T-helper 17 cell (primary cell): Measurements from ENCODE around the gene RBBP6. TPM values are rescaled to one million over a fixed set of nuclear protein-coding genes. Genes with fewer than 3 reads are reported as not detected.
A peak's percentile ranks its signal among the peaks of the same experiment; 100 is the strongest.
"Not testable (repeated sequence)": the region's sequence is repeated elsewhere in the genome, so short reads cannot be mapped to it uniquely, and the experiment has no call there.

Experiments used
- ATAC-seq: fragments of 150-1000 bp; cut with Tn5 transposase; 2 replicates; pipeline ENCODE4 v1.10.0; 2021; ENCODE audit warnings: mild to moderate bottlenecking, moderate library complexity
- DNase-seq, 3 donors: peaks; one replicate each; pipeline versions ENCODE4 v3.0.0 to v3.0.0-alpha.2; 2020 to 2021
- H3K9me3 ChIP-seq: one replicate; pipeline ENCODE4 v1.7.0; 2013; ENCODE audit warnings: low read length, mild to moderate bottlenecking; ENCODE audit not compliant: control insufficient read depth, poor library complexity, severe bottlenecking
- H3K27ac Mint-ChIP-seq: one replicate; pipeline ENCODE4 v1.8.0; 2022; ENCODE audit warnings: mild to moderate bottlenecking, moderate library complexity, mixed read lengths
- H3K27me3 Mint-ChIP-seq: one replicate; pipeline ENCODE4 v1.8.0; 2022; ENCODE audit warnings: mixed read lengths
- H3K36me3 Mint-ChIP-seq: one replicate; pipeline ENCODE4 v1.8.0; 2022; ENCODE audit warnings: low read depth, mixed read lengths
- H3K4me1 Mint-ChIP-seq: one replicate; pipeline ENCODE4 v1.8.0; 2022; ENCODE audit warnings: mild to moderate bottlenecking, mixed read lengths
- H3K4me3 Mint-ChIP-seq: one replicate; pipeline ENCODE4 v1.8.0; 2022; ENCODE audit warnings: mild to moderate bottlenecking, moderate library complexity, mixed read lengths
- total RNA-seq, 4 donors: library from RNA in 2 of 4; stranded (reverse) in 2 of 4; gene quantifications; one replicate each; pipeline ENCODE4 v1.2.3 and lab custom pipeline; 2022 to 2026

Gene RBBP6, protein sequence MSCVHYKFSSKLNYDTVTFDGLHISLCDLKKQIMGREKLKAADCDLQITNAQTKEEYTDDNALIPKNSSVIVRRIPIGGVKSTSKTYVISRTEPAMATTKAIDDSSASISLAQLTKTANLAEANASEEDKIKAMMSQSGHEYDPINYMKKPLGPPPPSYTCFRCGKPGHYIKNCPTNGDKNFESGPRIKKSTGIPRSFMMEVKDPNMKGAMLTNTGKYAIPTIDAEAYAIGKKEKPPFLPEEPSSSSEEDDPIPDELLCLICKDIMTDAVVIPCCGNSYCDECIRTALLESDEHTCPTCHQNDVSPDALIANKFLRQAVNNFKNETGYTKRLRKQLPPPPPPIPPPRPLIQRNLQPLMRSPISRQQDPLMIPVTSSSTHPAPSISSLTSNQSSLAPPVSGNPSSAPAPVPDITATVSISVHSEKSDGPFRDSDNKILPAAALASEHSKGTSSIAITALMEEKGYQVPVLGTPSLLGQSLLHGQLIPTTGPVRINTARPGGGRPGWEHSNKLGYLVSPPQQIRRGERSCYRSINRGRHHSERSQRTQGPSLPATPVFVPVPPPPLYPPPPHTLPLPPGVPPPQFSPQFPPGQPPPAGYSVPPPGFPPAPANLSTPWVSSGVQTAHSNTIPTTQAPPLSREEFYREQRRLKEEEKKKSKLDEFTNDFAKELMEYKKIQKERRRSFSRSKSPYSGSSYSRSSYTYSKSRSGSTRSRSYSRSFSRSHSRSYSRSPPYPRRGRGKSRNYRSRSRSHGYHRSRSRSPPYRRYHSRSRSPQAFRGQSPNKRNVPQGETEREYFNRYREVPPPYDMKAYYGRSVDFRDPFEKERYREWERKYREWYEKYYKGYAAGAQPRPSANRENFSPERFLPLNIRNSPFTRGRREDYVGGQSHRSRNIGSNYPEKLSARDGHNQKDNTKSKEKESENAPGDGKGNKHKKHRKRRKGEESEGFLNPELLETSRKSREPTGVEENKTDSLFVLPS (N-terminal part only)
- total RNA-seq (100 to 1,000 TPM; 122 to 153 TPM), total RNA-seq (lab: John Stamatoyannopoulos, UW) (155 to 222 reads per million in 2 donors)

DNA sequence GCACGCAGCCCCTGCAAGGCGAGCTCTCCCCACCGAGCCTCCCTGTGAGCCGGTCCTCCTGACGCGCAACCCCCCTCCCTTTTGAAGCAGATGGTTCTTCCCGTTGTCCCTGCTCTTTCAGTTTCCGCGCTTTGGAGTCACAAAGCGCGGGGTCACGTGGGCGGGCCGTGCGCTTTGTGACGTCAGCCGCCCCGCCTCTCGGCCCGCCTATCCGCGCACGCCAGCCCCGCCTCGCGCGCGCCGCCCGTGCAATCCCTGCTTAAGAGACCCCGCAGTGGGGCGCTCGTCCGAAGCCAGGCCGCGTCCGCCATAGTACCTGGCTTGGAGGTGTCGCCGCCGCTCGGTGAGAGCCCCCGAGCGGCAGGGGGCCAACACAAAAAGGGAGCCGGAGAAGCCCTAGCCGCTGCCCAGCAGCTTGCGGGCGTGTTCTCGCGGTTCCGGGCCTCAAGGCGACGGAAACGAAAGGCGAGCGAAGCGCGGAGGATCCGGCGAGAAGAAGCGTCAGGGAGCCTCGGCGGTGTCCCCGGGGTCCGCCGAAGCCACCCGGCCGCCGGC is at the start of gene RBBP6:
TSS of gene RBBP6 (plus strand) at position 272 of the 555 bp plus-strand sequence. CDS start 1,061 bp downstream, outside the sequence.
- H3K27me3 Mint-ChIP-seq, result no peaks in the 10 kb centered on the region
- no peaks in the 10 kb centered on the region for H3K9me3 ChIP-seq
- H3K27ac Mint-ChIP-seq, result peak within 1 kb of the TSS; percentile 98
- H3K4me1 Mint-ChIP-seq, result peaks cover 26% of the 10 kb centered on the region
- peak within 1 kb of the TSS; percentile 99 for H3K4me3 Mint-ChIP-seq
- DNase-seq (peak; percentile 88 to 92 (median 92)), ATAC-seq (peak; percentile 92)
- H3K36me3 Mint-ChIP-seq, result peaks cover 4% of the 10 kb centered on the region

DNA sequence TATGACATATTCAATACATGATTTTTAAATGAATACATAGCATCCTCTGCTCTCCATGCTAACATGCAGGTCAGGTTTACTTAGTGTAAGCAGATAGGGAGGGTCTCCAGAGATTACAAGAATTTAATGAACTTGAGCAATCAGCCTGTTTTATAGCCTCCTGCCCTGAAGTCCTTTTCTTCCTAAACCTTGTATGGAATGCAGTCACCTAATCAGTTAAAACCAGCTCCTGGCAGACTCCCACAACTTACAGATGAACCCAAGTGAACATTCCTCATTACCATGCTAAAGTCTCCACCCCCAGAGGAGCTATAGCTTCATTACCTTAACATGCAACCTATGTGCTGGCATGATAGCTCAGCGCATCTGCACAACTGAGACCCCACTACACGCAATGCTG is 48.5 kb upstream of the RBBP6 start:
- H3K9me3 ChIP-seq, result no peaks in the 10 kb centered on the region
- ATAC-seq (no peak), DNase-seq (no peak)
- Mint-ChIP-seq H3K4me1 (peaks cover 6% of the 10 kb centered on the region), H3K27ac (no peak overlapping the region), H3K4me3 (no peak overlapping the region), H3K27me3 (peaks cover 31% of the 10 kb centered on the region), H3K36me3 (peaks cover 2% of the 10 kb centered on the region)

DNA sequence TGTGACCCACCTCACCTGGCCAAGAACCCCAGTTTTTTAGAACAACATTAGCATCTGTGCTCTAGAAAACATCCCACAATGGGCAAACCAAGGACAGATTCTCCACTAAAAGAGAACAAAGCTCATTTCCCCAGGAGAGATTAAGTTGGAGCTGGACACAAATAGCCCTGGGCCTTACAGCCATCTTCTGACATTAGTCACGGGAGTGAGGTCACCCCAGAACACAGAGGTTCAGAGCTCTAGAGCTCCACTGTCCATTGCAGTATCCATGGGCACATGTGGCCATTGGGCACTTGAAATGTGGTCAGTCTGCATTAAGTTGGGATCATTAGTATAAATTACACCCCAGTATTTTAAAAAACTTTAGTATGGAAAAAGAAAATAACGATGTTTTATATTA is 47.6 kb upstream of the RBBP6 start:
- Mint-ChIP-seq H3K4me1 (peaks cover 6% of the 10 kb centered on the region), H3K27ac (no peak overlapping the region), H3K4me3 (no peak overlapping the region), H3K36me3 (peaks cover 2% of the 10 kb centered on the region), H3K27me3 (peaks cover 31% of the 10 kb centered on the region)
- DNase-seq, result no peak
- no peaks in the 10 kb centered on the region for H3K9me3 ChIP-seq
- ATAC-seq, result no peak

DNA sequence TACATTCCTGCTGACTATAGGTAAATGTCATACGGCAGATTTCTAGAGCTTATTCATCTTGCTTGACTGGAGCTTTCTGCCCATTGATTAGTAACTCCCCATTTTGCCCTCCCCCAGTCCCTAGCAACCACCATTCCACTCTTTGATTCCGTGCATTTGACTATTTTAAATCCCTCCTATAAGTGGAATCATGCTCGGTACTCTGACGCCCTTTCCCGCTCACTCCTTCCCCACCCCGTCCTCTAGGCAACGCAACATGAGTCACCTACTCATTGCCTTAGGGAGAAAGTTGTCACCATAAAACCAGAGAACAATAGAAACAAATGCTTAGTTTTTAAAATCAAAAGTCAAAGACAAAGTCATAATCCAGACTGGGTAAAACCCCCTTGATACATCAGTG is 45.5 kb upstream of the RBBP6 start:
- DNase-seq (no peak), ATAC-seq (no peak)
- H3K27me3 Mint-ChIP-seq, result peaks cover 31% of the 10 kb centered on the region
- H3K27ac Mint-ChIP-seq, result no peak overlapping the region
- peaks cover 6% of the 10 kb centered on the region for H3K4me1 Mint-ChIP-seq
- no peaks in the 10 kb centered on the region for H3K9me3 ChIP-seq
- H3K4me3 Mint-ChIP-seq, result no peak overlapping the region
- peaks cover 2% of the 10 kb centered on the region for H3K36me3 Mint-ChIP-seq

DNA sequence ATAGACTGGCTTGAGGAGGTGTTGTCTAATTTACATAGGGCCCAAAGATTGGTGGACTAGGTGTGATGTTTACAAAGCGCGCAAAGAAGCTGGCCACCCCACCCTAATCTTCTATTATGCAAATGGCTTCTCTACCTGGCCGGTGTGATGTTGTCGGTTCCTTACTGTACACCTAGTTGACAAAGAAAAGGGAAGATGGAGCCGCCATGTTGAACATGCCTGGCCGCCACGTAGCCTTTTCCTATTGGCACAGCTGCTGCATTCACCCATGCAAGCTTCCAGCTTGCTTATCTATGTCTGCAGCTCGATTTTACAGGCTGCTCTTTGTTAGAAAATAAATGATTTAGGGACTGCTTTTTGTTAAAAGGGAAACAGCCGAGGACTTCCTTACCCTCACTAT is 44.2 kb upstream of the RBBP6 start:
- peaks cover 26% of the 10 kb centered on the region for H3K27me3 Mint-ChIP-seq
- H3K27ac Mint-ChIP-seq, DNase-seq, H3K9me3 ChIP-seq, ATAC-seq, H3K4me3 Mint-ChIP-seq, H3K4me1 Mint-ChIP-seq, H3K36me3 Mint-ChIP-seq: not testable (repeated sequence)

DNA sequence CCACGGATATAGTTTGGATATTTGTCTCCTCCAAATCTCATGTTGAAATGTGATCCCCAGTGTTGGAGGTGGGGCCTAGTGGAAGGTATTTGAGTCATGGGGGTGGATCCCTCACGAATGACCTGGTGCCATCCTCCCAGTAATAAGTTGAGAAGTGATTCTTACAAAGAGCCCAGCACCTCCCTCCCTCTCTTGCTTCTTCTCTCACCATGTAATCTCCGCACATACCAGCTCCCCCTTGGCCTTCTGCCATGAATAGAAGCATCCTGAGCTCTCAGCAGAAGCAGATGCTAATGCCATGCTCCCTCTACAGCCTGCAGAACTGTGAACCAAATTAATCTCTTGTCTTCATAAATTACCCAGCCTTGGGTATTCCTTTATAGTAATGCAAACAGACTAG is 41.9 kb upstream of the RBBP6 start:
- Mint-ChIP-seq H3K4me3 (no peak overlapping the region), H3K27me3 (peaks cover 19% of the 10 kb centered on the region), H3K27ac (no peak overlapping the region), H3K4me1 (peaks cover 3% of the 10 kb centered on the region), H3K36me3 (peaks cover 2% of the 10 kb centered on the region)
- ATAC-seq, result no peak
- H3K9me3 ChIP-seq, result no peaks in the 10 kb centered on the region
- no peak for DNase-seq

DNA sequence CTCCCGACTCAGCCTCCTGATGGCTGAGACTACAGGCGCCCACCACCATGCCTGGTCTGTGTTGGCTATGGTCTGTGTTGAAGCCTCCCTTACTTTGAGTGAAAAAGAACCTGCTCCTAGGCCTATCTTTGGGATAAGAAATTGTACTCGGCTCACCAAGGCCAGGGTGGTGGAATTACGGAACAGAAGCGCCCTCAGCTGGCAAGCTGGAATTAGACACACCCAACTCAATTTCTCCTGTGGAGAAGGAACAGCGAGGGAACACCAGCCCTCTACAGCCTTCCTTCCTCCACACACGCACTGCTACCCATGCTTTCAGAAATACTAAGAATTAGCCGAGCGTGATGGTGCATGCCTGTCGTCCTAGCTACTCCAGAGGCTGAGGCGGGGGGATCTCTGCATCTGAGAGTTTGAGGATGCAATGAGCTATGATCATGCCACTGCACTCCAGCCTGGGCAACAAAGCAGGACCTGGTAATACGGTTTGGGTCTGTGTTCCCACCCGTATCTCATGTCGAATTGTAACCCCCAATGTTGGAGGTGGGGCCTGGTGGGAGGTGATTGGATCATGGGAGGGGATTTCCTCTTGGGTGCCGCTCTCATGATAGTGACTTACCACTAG is 40.1 kb upstream of the RBBP6 start:
- ATAC-seq, result no peak
- Mint-ChIP-seq H3K4me3 (no peak overlapping the region), H3K4me1 (no peaks in the 10 kb centered on the region), H3K27me3 (peaks cover 13% of the 10 kb centered on the region), H3K36me3 (no peaks in the 10 kb centered on the region), H3K27ac (no peak overlapping the region)
- H3K9me3 ChIP-seq, result no peaks in the 10 kb centered on the region
- DNase-seq, result no peak

DNA sequence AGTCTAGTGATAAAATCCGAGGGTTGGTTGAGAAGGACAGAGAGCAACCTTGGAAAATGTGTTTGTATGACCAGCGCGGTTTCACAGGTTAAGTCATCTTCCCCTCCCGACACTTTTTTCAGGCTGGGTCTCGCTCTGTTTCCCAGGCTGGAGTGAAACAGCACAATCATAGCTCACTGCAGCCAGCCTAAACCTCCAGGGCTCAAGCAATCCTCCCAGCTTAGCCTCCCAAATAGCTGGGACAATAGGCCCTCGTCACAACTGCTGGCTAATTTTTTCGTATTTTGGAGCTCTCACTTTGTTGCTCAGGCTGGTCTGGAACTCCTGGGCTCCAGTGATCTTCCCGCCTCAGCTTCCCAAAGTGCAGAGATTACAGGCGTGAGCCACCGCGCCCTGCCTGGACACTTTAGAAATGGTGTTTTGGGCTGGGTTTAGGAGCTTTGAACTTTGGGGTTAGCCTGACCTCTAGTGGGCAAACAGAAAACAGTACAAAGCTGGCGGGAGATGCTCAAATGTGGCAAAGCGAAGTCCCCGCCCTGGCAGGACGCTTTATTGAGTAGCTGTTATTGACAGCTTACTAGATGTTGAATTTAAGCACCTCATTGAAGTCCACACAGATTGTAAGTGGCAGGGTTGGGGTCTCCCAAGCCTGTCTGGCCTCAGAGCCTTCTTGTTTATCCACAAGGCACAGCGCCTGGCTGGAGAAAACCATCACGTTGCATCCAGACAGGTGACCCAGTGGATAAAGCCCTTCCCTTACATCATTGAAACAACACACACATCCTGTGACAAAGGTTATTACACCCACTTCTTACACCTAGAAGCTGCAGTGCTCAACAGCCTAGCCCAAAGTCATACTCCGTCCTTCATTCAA is 34.7 kb upstream of the RBBP6 start:
- peak; percentile 13 to 41 (median 21) for DNase-seq
- H3K36me3 Mint-ChIP-seq, result no peaks in the 10 kb centered on the region
- H3K4me1 Mint-ChIP-seq, result no peaks in the 10 kb centered on the region
- ATAC-seq, result peak; percentile 93
- H3K27ac Mint-ChIP-seq, result no peak overlapping the region
- H3K9me3 ChIP-seq, result no peaks in the 10 kb centered on the region
- peaks cover 37% of the 10 kb centered on the region for H3K27me3 Mint-ChIP-seq
- H3K4me3 Mint-ChIP-seq, result no peak overlapping the region

DNA sequence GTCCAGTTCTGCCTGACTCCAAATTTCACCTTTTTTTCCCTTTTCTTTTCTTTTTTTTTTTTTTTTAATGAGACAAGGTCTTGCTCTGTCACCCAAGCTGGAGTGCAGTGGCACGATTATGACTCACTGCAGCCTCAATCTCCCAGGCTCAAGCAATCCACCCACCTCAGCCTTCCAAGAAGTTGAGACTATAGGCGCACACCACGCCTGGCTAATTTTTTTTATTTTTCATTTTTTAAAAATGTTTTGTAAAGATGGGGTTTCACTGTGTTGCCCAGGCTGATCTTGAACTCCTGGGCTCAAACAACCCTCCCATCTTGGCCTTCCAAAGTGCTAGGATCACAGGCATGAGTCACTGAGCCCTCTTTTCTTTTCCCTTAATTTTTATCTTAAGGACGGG is 33.4 kb upstream of the RBBP6 start:
- no peaks in the 10 kb centered on the region for H3K36me3 Mint-ChIP-seq
- peaks cover 31% of the 10 kb centered on the region for H3K27me3 Mint-ChIP-seq
- no peak overlapping the region for H3K4me3 Mint-ChIP-seq
- DNase-seq (no peak), ATAC-seq (no peak)
- no peaks in the 10 kb centered on the region for H3K4me1 Mint-ChIP-seq
- no peaks in the 10 kb centered on the region for H3K9me3 ChIP-seq
- no peak overlapping the region for H3K27ac Mint-ChIP-seq

DNA sequence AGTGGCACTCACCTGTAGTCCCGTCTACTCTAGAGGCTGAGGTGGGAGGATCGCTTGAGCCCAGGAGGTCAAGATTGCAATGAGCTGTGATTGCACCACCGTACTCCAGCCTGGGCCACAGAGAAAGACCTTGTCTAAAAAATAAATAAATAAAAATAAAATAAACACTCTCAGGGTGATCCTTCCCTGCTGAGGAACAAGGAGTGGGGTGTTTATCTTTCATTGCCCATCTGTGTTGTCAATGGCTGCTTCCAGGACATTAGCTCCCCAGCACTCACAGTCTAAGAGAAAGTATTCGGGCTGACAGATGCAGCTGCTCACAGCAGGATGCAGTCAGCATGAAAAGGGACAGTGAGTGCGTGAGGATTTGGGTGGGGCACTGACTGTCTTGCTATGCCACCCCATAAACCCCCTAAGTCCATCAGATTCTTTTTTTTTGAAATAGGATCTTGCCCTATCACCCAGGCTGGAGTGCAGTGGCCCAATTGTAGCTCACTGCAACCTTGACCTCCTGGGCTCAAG is 31.3 kb upstream of the RBBP6 start:
- ATAC-seq, result no peak
- peaks cover 24% of the 10 kb centered on the region for H3K27me3 Mint-ChIP-seq
- no peak overlapping the region for H3K4me3 Mint-ChIP-seq

DNA sequence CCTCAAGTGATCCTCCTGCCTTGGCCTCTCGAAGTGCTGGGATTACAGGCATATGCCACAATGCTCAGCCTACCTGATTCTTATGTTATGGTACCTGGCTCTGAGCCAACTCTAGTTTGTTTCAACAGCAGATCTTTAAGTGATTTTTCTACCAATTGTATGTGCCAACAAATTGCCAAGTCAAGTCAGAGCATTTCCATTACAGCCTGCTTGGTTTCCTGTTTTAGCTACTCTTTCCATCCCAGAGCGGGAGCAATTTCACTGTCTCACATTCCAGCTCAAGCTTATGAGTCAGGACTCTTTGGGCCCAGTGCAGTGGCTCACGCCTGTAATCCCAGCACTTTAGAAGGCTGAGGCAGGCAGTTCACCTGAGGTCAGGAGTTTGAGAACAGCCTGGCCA is 30.8 kb upstream of the RBBP6 start:
- H3K4me3 Mint-ChIP-seq, result no peak overlapping the region
- no peaks in the 10 kb centered on the region for H3K9me3 ChIP-seq
- ATAC-seq, result no peak
- H3K4me1 Mint-ChIP-seq, result no peaks in the 10 kb centered on the region
- no peak overlapping the region for H3K27ac Mint-ChIP-seq
- no peaks in the 10 kb centered on the region for H3K36me3 Mint-ChIP-seq
- DNase-seq, result no peak
- H3K27me3 Mint-ChIP-seq, result peaks cover 24% of the 10 kb centered on the region

More for the DNA sequence above, 31.3 kb upstream of the RBBP6 start:
- H3K27ac Mint-ChIP-seq, result no peak overlapping the region
- DNase-seq, result no peak
- no peaks in the 10 kb centered on the region for H3K36me3 Mint-ChIP-seq
- H3K9me3 ChIP-seq, result no peaks in the 10 kb centered on the region
- no peaks in the 10 kb centered on the region for H3K4me1 Mint-ChIP-seq

DNA sequence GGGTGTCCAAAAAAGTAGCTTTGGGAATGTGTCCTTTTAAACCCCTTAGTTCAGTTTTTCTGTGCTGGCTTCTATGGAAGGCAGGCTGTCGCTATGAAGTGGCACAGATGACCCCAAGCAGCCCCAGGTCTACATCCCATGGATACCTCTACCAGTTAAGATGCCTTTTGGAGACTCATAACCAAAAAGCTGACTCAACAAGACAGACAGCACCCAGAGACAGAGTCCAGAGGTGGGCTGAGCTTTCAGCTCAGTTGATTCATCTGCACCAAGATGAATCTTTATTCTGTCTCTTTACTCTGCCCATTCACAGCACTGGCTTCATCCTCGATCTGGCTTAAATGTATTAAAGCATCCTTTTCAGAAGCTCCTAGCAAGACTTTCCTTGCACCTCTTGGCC is 29.8 kb upstream of the RBBP6 start:
- Mint-ChIP-seq H3K27me3 (peaks cover 23% of the 10 kb centered on the region), H3K36me3 (no peaks in the 10 kb centered on the region), H3K27ac (no peak overlapping the region), H3K4me1 (no peaks in the 10 kb centered on the region), H3K4me3 (no peak overlapping the region)
- H3K9me3 ChIP-seq, result no peaks in the 10 kb centered on the region
- ATAC-seq, result no peak
- DNase-seq, result no peak
